Esophagus muscularis mucosa (tissue), 4 donors: ENCODE data around the gene CINP.

Source experiments
- CTCF ChIP-seq, 3 experiments: fragments of 200-600 bp in 2 of 3; fragments of 450-650 bp in 1 of 3; sonication (generic) in 2 of 3; IDR thresholded peaks; one replicate each; pipeline ENCODE4 v1.5.1; 2017 to 2019; ENCODE audit warnings: antibody characterized with exemption in 3 of 3, mild to moderate bottlenecking in 2 of 3, moderate library complexity in 1 of 3
- EP300 ChIP-seq: sonication (generic); formaldehyde crosslinking; IDR thresholded peaks from one replicate; pipeline ENCODE4 v1.6.1; 2017; ENCODE audit warnings: antibody characterized with exemption
- POLR2A ChIP-seq: fragments of 450-650 bp; IDR thresholded peaks from one replicate; pipeline ENCODE4 v1.6.1; 2017; ENCODE audit warnings: antibody characterized with exemption, moderate library complexity, mild to moderate bottlenecking, low read depth
- POLR2AphosphoS5 ChIP-seq, 2 donors: sonication (generic); formaldehyde crosslinking; IDR thresholded peaks; one replicate each; pipeline ENCODE4 v1.6.1; 2017; ENCODE audit warnings: antibody characterized with exemption in 2 of 2

GRCh38 chr14:102360388-102360787 lies 2.3 kb downstream of the CINP start:
- TF ChIP-seq POLR2A (no peak), CTCF (IDR thresholded peaks at IDR 0.05) (no peak), EP300 (no peak), POLR2AphosphoS5 (IDR thresholded peaks at IDR 0.05) (no peak)
